Right renal cortex interstitium (tissue), 3 donors: ENCODE measurements around the gene LIMS1. TPM values are rescaled to one million over a fixed set of nuclear protein-coding genes. Genes with fewer than 3 reads are reported as not detected.
"Not testable (repeated sequence)": the region's sequence is repeated elsewhere in the genome, so short reads cannot be mapped to it uniquely, and the experiment has no call there.

Experiments used
- DNase-seq, 3 donors: peaks; one replicate each; pipeline ENCODE4 v3.0.0-alpha.2; 2013; ENCODE audit warnings: low read depth in 3 of 3, low spot score in 2 of 3
- polyA plus RNA-seq, 3 donors: library from polyadenylated mRNA; unstranded; fragments of 120-200 nt; gene quantifications; one replicate each; pipeline ENCODE4 v1.2.1, GENCODE V29; 2013; ENCODE audit not compliant: insufficient read length in 3 of 3

Gene LIMS1
- polyA plus RNA-seq, 3 donors, result 50.6 to 53.8 (median 53.1) TPM

GRCh38 chr2:108585436-108585835, 51.2 kb downstream of the LIMS1 start:
- no peak for DNase-seq

DNA sequence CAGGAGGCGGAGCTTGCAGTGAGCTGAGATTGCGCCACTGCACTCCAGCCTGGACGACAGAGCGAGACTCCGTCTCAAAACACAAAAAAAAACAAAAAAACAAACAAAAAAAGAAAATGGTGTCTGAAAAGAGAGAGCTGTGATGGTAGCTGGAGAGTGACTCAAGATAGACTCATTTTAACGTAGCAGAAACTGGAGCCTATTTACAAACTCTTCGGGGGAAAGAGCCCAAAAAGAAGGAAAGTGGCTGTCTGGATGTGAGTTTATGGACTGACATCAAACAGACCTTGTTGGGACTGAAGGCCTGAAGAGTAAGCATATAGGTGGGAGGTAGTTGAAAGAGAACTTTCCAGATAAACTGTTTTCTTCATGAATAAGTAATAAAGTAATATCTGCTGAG, 51.8 kb downstream of the LIMS1 start:
- DNase-seq, result no peak

GRCh38 chr2:108586631-108587030, 52.4 kb downstream of the LIMS1 start:
- peak; percentile 60 to 69 (median 64) for DNase-seq

DNA sequence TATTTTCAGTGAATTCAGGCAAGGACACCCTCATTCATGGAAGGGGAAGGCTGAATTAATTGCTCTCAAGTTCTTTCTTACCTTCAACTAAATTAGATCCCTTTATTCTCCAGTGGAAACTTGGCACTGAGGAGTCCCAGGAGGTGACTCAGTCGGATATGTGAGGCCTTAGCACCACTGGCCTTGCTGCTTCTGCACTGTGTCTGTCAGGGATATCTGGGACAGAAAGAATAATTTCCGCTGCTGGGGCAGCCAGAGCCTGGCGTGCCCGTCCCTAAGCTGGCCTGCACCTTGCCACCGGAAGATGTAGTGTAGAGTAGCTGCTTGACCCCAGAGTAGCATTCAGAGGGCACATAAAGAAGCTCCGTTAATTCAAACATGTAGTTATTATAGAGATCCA, 53.4 kb downstream of the LIMS1 start:
- DNase-seq, result no peak

DNA sequence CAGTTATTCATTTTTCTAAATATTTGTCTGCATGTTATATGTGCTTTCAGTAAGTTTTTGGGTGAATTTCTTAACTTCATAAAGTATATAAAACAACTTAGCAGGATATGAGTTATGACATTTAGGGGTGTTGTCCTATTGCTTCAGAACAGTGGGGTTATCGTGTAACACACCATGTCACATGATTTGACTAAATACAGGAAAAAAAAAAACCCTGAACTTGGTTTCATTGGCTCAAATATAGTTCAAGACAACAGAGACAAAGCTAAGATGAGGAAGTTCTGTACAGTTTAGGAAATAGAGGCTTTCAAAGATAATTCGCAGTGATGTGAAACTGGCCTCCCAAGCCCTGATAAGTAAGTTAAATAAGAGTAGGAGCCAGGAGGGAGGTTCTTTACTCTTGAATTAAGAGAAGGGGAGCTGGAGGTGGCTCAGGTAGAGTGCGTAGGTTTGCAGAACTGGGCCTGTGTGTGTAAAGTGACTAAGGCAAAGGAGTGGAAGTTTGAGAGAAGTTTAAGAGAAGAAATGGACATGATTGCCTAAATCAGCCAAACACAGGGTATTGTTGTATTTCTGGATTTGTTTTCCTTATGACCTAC, 53.9 kb downstream of the LIMS1 start:
- no peak for DNase-seq

DNA sequence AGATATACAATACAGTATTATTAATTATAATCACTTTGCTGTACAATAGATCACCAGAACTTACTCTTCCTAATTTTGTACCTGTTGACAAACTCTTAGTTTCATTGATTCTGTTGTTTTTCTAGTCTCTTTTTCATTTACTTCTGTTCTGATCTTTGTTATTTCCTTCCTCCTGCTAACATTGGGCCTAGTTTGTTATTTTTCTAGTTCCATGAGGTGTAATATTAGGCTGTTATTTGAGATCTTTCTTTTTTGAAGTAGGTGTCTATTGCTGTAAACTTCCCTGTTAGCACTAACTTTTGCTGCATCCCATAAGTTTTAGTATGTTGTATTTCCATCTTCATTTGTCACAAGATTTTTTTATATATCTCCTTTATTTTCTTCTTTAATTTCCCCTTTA, 55.1 kb downstream of the LIMS1 start:
- no peak for DNase-seq

- no peak for DNase-seq
Observed at GRCh38 chr2:108589781-108590180, 55.5 kb downstream of the LIMS1 start.

DNA sequence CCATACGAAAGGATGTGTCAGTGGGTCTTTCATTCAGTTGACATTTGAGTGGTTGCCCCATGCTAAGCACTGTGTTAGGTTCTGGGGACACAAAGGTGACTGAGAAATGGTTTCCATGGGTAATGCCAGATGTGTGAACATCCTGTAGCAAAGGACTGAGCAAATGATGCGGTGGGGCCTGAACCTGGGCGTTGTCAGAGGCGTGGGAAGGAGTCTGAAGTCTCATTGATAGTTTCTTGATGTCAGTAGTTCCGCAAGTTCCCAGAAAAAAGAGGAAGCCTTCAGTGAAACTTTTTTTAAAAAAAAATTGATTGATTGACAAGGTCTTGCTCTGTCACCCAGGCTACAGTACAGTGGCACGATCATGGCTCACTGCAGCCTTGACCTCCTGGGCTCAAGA, 56.9 kb downstream of the LIMS1 start:
- no peak for DNase-seq

DNA sequence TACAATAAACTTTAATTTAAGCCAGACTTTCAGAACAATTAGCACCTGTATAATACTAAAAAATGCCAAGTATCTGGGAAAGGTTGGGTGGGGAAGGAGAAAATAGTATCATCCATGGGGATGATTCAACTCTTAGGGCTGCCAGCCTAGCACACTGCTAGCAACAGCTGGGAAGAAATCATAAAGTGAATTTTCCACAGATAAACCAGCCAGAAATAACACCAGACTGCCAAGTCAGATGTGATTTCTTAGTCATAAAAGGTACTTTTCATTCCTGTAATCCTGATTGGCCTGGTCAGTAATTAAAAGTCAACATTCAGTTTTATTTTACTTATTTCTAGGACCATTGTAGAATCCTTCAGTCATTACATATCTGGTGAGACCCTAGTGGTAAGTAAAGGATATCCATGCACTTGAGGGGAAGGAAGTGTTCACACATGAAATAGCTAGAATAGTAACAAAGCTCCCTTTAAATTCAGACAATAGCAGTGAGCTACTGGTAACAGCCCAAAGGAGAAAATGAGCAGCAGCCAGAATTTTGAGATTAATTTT, 59.4 kb downstream of the LIMS1 start:
- DNase-seq, result no peak

DNA sequence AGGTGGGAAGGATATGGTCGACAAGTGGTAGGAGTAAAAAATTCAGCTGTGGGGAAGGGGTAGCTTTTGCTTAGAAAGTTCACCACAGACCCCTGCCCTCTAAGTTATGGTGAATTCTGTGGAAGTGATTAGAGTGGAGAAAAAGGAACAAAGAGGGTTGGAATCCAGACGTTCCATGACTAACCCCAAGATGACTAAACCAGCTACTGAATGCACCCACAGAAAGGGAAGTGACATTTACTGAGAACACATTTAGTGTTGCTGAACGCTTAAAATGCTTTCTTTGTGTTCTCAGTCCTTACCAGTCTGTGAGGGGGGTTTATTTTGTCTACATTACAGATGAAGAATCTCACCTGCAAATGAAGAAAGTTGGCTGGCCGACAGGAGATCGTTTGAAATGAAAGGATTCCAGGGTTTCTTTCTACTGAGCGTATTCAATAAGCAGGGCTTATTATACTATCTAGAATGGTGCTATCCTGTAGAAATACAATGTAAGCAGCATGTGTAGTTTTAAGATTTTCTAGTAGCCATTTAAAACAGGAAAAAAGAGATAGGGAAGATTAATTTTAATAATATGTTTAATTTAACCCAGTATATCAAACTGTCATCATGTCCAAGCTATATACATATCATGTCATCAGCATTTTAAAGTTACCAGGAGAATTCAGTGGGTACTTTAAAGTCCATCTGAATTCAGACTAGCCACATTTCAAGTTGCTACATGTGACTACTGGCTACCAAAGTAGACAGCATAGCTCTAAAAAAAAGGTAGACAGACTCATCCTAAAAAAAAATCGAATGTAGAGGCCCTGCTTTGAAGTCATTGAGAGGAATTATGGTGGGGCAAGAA, 60.1 kb downstream of the LIMS1 start:
- DNase-seq, result no peak

DNA sequence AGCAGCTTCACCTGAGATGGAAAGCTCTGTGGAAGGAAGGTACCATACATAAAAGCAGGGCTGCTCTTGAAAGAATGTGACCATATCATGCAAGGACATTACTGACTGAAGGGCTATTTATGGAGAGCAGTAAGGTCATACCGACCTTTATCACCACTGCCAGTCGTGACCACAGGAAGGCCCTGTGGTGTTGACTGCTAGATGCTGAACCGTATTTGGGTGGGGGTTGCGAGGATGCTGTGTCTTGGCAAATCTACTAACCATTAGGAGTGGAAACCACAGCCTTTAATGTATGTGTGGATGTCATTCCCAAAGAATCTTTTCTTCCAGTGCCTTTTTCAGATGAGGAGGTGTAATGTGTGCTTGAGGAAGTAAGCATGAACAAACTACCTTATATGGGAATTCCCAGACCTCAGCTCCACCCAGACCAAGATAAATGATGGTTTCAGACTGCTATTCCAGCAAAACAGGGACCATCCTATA, 60.8 kb downstream of the LIMS1 start:
- DNase-seq, result no peak

- DNase-seq, result not testable (repeated sequence)
Observed at GRCh38 chr2:108595771-108596170, 61.5 kb downstream of the LIMS1 start.

GRCh38 chr2:108597105-108597744, 63.0 kb downstream of the LIMS1 start:
- not testable (repeated sequence) for DNase-seq

- not testable (repeated sequence) for DNase-seq
Observed at GRCh38 chr2:108601199-108601598, 66.9 kb downstream of the LIMS1 start.

DNA sequence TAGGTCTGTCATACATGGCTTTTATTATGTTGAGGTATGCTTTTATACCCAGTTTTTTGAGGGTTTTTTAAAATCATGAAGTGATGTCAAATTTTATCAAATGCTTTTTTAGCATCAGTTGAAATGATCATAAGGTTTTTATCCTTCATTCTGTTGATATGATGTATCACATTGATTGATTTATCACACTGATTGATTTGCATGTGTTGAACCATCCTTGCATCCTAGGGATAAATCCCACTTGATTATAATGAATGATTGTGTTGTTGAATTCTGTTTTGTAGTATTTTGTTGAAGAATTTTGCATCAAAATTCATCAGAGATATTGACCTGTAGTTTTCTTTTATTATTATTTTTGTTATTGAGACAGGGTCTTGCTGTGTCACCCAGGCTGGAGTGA, 68.2 kb downstream of the LIMS1 start:
- no peak for DNase-seq

DNA sequence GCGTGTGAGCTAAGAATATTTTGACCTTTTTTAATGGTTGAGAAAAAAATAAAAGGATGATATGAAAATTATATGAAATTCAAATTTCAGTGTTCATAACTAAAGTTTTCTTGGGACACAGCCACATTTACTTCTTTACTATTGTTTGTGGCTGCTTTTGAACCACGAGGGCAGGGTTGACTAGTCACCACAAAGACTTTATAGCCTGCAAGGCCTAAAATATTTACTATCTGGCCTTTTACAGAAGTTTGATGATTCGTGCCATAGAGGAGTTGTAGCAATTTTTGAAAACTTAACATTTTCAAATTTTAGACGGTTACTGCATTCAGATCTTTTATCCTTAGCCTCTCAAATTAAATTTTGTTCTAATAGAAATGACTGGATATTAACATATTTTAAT, 69.9 kb downstream of the LIMS1 start:
- no peak for DNase-seq

DNA sequence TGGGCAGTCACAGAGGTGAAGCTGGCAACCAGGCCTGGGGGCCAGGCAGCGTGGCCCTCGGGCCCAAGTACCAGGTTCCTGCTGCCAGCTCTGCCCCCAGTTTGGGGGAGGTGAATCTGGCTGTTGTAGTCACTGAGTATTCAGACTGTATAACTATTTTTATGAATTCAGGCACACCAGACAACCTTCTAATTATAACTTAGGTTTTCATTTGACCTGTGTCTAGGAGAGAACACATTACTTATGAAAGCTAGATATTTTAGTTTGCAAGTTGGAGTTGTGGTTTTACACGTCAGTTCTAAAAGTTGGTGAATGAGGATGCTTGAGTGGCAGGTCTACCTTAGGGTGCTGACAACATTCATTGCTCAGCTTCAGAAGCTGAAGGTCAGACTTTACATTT, 71.7 kb downstream of the LIMS1 start:
- DNase-seq, result no peak

DNA sequence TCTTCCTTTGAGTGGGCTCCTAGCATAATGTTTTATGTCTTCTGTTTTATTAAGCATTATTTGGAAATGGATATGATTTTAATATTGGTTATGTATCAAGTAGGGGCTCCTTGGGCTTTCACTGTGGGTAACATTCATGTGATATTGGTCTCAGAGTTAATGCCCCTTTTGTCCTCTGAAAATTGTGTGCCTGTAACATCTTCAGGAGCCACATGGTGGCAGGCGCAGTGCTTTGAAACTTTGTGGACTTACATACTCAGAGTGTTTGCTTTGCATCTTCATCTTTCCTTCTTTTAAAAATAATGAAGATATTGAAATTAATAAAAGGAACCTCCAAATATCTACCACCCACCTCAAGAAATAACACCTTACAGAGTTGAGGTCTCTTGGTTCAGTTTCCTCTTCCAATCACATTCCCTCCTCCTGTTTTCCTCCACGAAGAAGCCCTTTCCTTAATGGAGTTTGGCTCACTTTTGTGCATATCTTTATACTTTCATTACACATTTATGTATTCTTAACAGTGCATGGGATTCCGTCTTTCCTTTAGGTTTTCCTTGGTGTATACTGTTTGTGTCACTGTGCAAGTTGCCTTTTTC, 73.5 kb downstream of the LIMS1 start:
- DNase-seq, result no peak

DNA sequence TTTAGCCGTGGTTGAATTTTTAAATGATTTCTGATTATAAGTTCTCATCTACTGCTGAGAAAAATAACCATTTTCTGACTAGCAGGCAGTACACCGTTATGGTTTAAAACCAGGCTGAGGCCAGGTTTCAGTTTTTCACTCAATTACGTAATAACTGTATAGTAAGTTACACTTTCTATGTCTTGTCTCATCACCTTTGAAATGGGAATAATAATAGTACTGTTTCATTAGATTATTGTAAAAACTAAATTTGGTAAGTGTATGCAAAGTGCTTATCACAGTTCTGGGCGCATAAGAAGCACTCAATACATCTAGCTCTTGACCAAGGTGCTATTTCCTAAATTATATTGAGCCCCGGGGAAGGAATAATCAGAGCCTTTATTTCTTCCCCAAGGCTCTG, 76.8 kb downstream of the LIMS1 start:
- no peak for DNase-seq

- DNase-seq, result no peak
Observed at GRCh38 chr2:108612153-108612513, 77.9 kb downstream of the LIMS1 start.
